ENCODE measurements around the gene PLCG2. TPM values are rescaled to one million over a fixed set of nuclear protein-coding genes. Genes with fewer than 3 reads are reported as not detected.

PLCG2 gene
- total and polyA plus RNA-seq, 7 donors = 1.6 to 24.8 (median 3.6) TPM

DNA sequence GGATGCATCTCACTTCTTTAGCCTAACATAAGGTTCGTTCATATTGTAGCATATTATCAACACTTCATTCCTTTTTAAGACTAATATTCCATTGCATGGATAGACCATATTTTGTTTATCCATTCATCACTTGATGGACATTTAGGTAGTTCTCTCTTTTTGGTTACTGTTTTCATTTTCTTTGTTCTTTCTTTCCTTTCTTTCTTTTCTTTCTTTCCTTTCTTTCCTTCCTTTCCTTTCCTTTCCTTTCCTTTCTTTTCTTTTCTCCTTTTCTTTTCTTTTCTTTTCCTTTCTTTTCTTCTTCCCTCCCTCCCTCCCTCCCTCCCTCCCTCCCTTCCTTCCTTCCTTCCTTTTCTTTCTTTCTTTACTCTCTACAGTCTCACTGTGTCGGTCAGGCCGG is 24.2 kb downstream of the PLCG2 start:
- TF ChIP-seq EP300 (IDR thresholded peaks at IDR 0.05) (no peak), POLR2AphosphoS5 (IDR thresholded peaks at IDR 0.05) (no peak), POLR2A (IDR thresholded peaks at IDR 0.05) (no peak)
- TF ChIP-seq, protein P1, sequence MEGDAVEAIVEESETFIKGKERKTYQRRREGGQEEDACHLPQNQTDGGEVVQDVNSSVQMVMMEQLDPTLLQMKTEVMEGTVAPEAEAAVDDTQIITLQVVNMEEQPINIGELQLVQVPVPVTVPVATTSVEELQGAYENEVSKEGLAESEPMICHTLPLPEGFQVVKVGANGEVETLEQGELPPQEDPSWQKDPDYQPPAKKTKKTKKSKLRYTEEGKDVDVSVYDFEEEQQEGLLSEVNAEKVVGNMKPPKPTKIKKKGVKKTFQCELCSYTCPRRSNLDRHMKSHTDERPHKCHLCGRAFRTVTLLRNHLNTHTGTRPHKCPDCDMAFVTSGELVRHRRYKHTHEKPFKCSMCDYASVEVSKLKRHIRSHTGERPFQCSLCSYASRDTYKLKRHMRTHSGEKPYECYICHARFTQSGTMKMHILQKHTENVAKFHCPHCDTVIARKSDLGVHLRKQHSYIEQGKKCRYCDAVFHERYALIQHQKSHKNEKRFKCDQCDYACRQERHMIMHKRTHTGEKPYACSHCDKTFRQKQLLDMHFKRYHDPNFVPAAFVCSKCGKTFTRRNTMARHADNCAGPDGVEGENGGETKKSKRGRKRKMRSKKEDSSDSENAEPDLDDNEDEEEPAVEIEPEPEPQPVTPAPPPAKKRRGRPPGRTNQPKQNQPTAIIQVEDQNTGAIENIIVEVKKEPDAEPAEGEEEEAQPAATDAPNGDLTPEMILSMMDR (IDR thresholded peaks at IDR 0.05) = no peak
- Histone ChIP-seq H3K4me1 (no peaks in the 10 kb centered on the region), H3K27ac (no peak overlapping the region), H3K27me3 (no peaks in the 10 kb centered on the region), H3K9me3 (no peaks in the 10 kb centered on the region), H3K36me3 (no peaks in the 10 kb centered on the region), H3K4me3 (no peak overlapping the region)
- intact Hi-C loops (cut with DNase I) = no loop called here
- no peak for DNase-seq
- 92 to 96% methylated on average over 3 of the region's 3 CpGs for WGBS, 2 donors

GRCh38 chr16:81804134-81804610 is 25.1 kb downstream of the PLCG2 start:
- intact Hi-C loops (cut with DNase I) = no loop called here
- Histone ChIP-seq H3K27ac (no peak overlapping the region), H3K36me3 (no peaks in the 10 kb centered on the region), H3K9me3 (no peaks in the 10 kb centered on the region), H3K27me3 (no peaks in the 10 kb centered on the region), H3K4me3 (no peak overlapping the region), H3K4me1 (no peaks in the 10 kb centered on the region)
- no peak for DNase-seq
- 80 to 85% methylated on average over 2 of the region's 2 CpGs for WGBS, 2 donors
- TF ChIP-seq, protein P1 (IDR thresholded peaks at IDR 0.05) = no peak
- TF ChIP-seq EP300 (IDR thresholded peaks at IDR 0.05) (no peak), POLR2AphosphoS5 (IDR thresholded peaks at IDR 0.05) (no peak), POLR2A (IDR thresholded peaks at IDR 0.05) (no peak)

GRCh38 chr16:81806696-81807095 is 27.6 kb downstream of the PLCG2 start:
- DNase-seq = no peak
- H3K4me1 ChIP-seq = no peaks in the 10 kb centered on the region
- no peak overlapping the region for H3K4me3 ChIP-seq
- no peak overlapping the region for H3K27ac ChIP-seq
- TF ChIP-seq EP300 (IDR thresholded peaks at IDR 0.05) = no peak
- TF ChIP-seq, protein P1 (IDR thresholded peaks at IDR 0.05) = no peak
- no peak for TF ChIP-seq POLR2AphosphoS5 (IDR thresholded peaks at IDR 0.05)
- TF ChIP-seq POLR2A (IDR thresholded peaks at IDR 0.05) = no peak
- H3K9me3 ChIP-seq = no peaks in the 10 kb centered on the region
- H3K27me3 ChIP-seq = no peaks in the 10 kb centered on the region
- WGBS, 2 donors = 86 to 89% methylated on average over 6 of the region's 6 CpGs
- intact Hi-C loops (cut with DNase I) = no loop called here
- no peaks in the 10 kb centered on the region for H3K36me3 ChIP-seq

GRCh38 chr16:81807767-81808358 is 28.8 kb downstream of the PLCG2 start:
- TF ChIP-seq, protein P1 (IDR thresholded peaks at IDR 0.05) = no peak
- TF ChIP-seq EP300 (IDR thresholded peaks at IDR 0.05) (no peak), POLR2A (IDR thresholded peaks at IDR 0.05) (no peak), POLR2AphosphoS5 (IDR thresholded peaks at IDR 0.05) (no peak)
- Histone ChIP-seq H3K27me3 (no peaks in the 10 kb centered on the region), H3K9me3 (no peaks in the 10 kb centered on the region), H3K4me3 (no peak overlapping the region), H3K36me3 (no peaks in the 10 kb centered on the region), H3K27ac (no peak overlapping the region), H3K4me1 (no peaks in the 10 kb centered on the region)
- WGBS, 2 donors = 66 to 78% methylated on average over 4 of the region's 4 CpGs
- no peak for DNase-seq
- intact Hi-C loops (cut with DNase I) = no loop called here
